SU-DHL-6 (cell line): Measurements from ENCODE around the gene FCHO1.

Experiments used
- EZH2phosphoT487 ChIP-seq: fragments of 200-600 bp; sonication (generic), shearing (Covaris generic); conservative IDR thresholded peaks from 2 replicates; pipeline ENCODE4 v1.6.1; 2018; ENCODE audit warnings: mild to moderate bottlenecking, antibody characterized with exemption, low read length, moderate library complexity, mixed read lengths
- TF ChIP-seq, protein P1 (sequence below): fragments of 200-600 bp; sonication (generic); IDR thresholded peaks from one replicate; pipeline ENCODE4 v1.5.1; 2017; ENCODE audit warnings: antibody characterized with exemption, mild to moderate bottlenecking, low read length, moderate library complexity; ENCODE audit not compliant: insufficient read depth, poor library complexity, severe bottlenecking

DNA sequence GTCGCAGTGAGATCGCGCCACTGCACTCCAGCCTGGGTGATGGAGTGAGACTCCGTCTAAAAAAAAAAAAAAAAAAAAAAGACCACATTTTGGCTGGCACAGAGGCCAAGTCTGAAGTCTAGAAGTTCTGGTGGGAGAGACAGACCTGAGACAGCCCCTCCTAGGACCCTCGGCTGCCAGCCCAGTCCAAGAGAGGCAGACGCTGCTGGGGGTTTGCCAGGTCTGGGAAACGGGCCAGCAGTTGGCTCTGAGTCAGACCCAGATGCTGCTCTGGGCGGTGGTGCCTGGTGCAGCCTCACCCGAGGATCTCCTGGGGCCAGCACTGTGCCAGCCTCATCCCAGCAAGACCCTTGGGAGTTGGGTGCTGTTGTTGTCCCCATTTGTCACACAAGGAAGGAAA, 5.8 kb downstream of the FCHO1 start:
- TF ChIP-seq, protein P1, sequence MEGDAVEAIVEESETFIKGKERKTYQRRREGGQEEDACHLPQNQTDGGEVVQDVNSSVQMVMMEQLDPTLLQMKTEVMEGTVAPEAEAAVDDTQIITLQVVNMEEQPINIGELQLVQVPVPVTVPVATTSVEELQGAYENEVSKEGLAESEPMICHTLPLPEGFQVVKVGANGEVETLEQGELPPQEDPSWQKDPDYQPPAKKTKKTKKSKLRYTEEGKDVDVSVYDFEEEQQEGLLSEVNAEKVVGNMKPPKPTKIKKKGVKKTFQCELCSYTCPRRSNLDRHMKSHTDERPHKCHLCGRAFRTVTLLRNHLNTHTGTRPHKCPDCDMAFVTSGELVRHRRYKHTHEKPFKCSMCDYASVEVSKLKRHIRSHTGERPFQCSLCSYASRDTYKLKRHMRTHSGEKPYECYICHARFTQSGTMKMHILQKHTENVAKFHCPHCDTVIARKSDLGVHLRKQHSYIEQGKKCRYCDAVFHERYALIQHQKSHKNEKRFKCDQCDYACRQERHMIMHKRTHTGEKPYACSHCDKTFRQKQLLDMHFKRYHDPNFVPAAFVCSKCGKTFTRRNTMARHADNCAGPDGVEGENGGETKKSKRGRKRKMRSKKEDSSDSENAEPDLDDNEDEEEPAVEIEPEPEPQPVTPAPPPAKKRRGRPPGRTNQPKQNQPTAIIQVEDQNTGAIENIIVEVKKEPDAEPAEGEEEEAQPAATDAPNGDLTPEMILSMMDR, result no peak
- no peak for TF ChIP-seq EZH2phosphoT487
